Astrocyte (in vitro differentiated cells and primary cell): Measurements from ENCODE around the gene PLA2G4E. TPM values are rescaled to one million over a fixed set of nuclear protein-coding genes. Genes with fewer than 3 reads are reported as not detected.

Experiments
- DNase-seq: peaks from one replicate; pipeline ENCODE4 v3.0.0-alpha.2; 2010; ENCODE audit warnings: low read depth
- FAIRE-seq: peaks from 2 replicates; lab custom pipeline; 2011; peaks lifted over from hg19 to GRCh38; lab: Jason Lieb, UNC
- H2AFZ ChIP-seq: 2 replicates; pipeline ENCODE4 v1.6.0; 2012; ENCODE audit warnings: low read depth, low read length, inconsistent platforms
- H3K27ac ChIP-seq: 2 replicates; pipeline ENCODE4 v1.5.1; 2011; ENCODE audit warnings: low read depth, low read length, inconsistent platforms
- H3K27me3 ChIP-seq: 2 replicates; pipeline ENCODE4 v1.6.0; 2011; ENCODE audit warnings: low read length, inconsistent platforms; ENCODE audit not compliant: insufficient read depth
- H3K36me3 ChIP-seq: 2 replicates; pipeline ENCODE4 v1.5.1; 2011; ENCODE audit warnings: low read length, inconsistent platforms; ENCODE audit not compliant: insufficient read depth
- H3K4me1 ChIP-seq: 2 replicates; pipeline ENCODE4 v1.5.1; 2011; ENCODE audit warnings: low read length, inconsistent platforms; ENCODE audit not compliant: insufficient read depth
- H3K4me2 ChIP-seq: 2 replicates; pipeline ENCODE4 v1.6.0; 2012; ENCODE audit warnings: low read length, inconsistent platforms
- H3K4me3 ChIP-seq: 2 replicates; pipeline ENCODE4 v1.5.1; 2011; ENCODE audit warnings: low read depth, mild to moderate bottlenecking, low read length, inconsistent platforms; ENCODE audit not compliant: insufficient read depth
- H3K79me2 ChIP-seq: 2 replicates; pipeline ENCODE4 v1.6.0; 2012; ENCODE audit warnings: mild to moderate bottlenecking, low read length, inconsistent platforms; ENCODE audit not compliant: insufficient read depth
- H3K9ac ChIP-seq: 2 replicates; pipeline ENCODE4 v1.6.0; 2012; ENCODE audit warnings: mild to moderate bottlenecking, low read length, inconsistent platforms
- H3K9me3 ChIP-seq: 2 replicates; pipeline ENCODE4 v1.5.1; 2012; ENCODE audit warnings: low read depth, mild to moderate bottlenecking, low read length, inconsistent platforms; ENCODE audit not compliant: insufficient read depth
- H4K20me1 ChIP-seq: 2 replicates; pipeline ENCODE4 v1.6.0; 2012; ENCODE audit warnings: low read length, inconsistent platforms; ENCODE audit not compliant: insufficient read depth
- H3K27ac Mint-ChIP-seq: one replicate; pipeline ENCODE4 v1.8.0; 2021; ENCODE audit warnings: mild to moderate bottlenecking, mixed read lengths; ENCODE audit not compliant: unreplicated experiment
- H3K27me3 Mint-ChIP-seq: one replicate; pipeline ENCODE4 v1.8.0; 2021; ENCODE audit warnings: low read depth, mixed read lengths; ENCODE audit not compliant: unreplicated experiment
- H3K36me3 Mint-ChIP-seq: one replicate; pipeline ENCODE4 v1.8.0; 2021; ENCODE audit warnings: low read depth, mixed read lengths; ENCODE audit not compliant: unreplicated experiment
- H3K4me1 Mint-ChIP-seq: one replicate; pipeline ENCODE4 v1.8.0; 2021; ENCODE audit warnings: low read depth, mixed read lengths; ENCODE audit not compliant: unreplicated experiment
- H3K4me3 Mint-ChIP-seq: one replicate; pipeline ENCODE4 v1.8.0; 2021; ENCODE audit warnings: mild to moderate bottlenecking, moderate library complexity, mixed read lengths; ENCODE audit not compliant: unreplicated experiment
- H3K9me3 Mint-ChIP-seq: one replicate; pipeline ENCODE4 v1.8.0; 2021; ENCODE audit warnings: mild to moderate bottlenecking, mixed read lengths; ENCODE audit not compliant: unreplicated experiment
- CTCF ChIP-seq: IDR thresholded peaks from 2 replicates; pipeline ENCODE4 v1.5.1; 2011; ENCODE audit warnings: low read depth, mild to moderate bottlenecking, inconsistent platforms, low read length, moderate library complexity; ENCODE audit not compliant: insufficient read depth
- EZH2 ChIP-seq: IDR thresholded peaks from 2 replicates; pipeline ENCODE4 v1.6.1; 2012; ENCODE audit warnings: mild to moderate bottlenecking, low read length, inconsistent platforms; ENCODE audit not compliant: insufficient read depth
- total RNA-seq: library from RNA; stranded (reverse); gene quantifications from 2 replicates; pipeline ENCODE4 v1.2.1, GENCODE V29; 2021

The PLA2G4E gene
- total RNA-seq, 1 donor from 2014 or later, result not detected

DNA sequence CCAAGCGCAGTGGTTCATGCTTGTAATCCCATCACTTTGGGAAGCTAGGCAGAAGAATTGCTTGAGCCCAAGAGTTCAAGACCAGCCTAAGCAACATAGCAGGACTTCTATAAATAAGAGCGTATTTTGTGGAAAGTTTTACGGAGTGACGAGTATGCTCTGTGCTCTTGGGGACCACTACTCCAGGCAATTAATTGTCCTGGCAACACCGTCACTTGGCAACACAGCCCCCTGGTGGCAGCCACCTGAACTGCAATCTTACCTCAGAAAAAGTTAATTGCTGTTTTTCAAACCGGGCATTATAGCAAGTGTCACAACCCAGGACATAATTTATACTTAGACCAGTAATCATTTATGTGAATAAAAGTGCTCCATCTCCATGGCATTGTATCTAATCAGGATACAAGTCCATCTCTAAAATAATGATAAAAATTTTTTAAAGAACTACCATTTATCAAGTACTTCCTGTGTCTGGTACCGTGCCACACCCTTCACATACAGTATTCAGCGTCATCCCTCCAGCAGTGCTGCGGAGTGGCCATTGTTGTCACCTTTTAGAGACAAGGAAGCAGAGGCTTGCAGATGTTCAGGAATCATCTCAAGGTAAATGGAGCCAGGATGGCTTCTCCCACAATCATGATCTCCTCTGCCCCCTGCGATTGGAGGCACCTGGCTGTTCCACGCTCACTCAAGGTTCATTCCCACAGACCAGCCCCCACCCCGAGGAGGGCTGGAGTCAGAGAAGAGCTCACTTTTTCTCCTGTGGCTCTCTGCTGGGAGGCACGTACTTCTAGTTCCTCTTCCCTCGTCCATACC, 39.0 kb upstream of the PLA2G4E start:
- Mint-ChIP-seq H3K9me3 (no peaks in the 10 kb centered on the region), H3K4me1 (peaks cover 3% of the 10 kb centered on the region), H3K27me3 (peaks cover 31% of the 10 kb centered on the region), H3K4me3 (no peak overlapping the region), H3K27ac (no peak overlapping the region), H3K36me3 (no peaks in the 10 kb centered on the region)
- no peak for FAIRE-seq
- Histone ChIP-seq H3K4me3 (no peak overlapping the region), H3K36me3 (no peaks in the 10 kb centered on the region), H3K4me1 (no peaks in the 10 kb centered on the region), H3K9ac (no peak overlapping the region), H3K4me2 (no peak overlapping the region), H4K20me1 (no peaks in the 10 kb centered on the region), H2AFZ (no peak overlapping the region), H3K79me2 (no peaks in the 10 kb centered on the region), H3K27ac (no peak overlapping the region), H3K9me3 (no peaks in the 10 kb centered on the region), H3K27me3 (peaks cover 4% of the 10 kb centered on the region)
- no peak for TF ChIP-seq EZH2
- TF ChIP-seq CTCF, result peak; percentile 94
- DNase-seq, result peak; percentile 16

GRCh38 chr15:42058791-42059190, 37.9 kb upstream of the PLA2G4E start:
- Mint-ChIP-seq H3K27me3 (peaks cover 39% of the 10 kb centered on the region), H3K4me1 (peaks cover 3% of the 10 kb centered on the region), H3K4me3 (no peak overlapping the region), H3K36me3 (no peaks in the 10 kb centered on the region), H3K9me3 (no peaks in the 10 kb centered on the region), H3K27ac (no peak overlapping the region)
- Histone ChIP-seq H4K20me1 (no peaks in the 10 kb centered on the region), H3K36me3 (no peaks in the 10 kb centered on the region), H2AFZ (no peak overlapping the region), H3K27ac (no peak overlapping the region), H3K4me3 (no peak overlapping the region), H3K9ac (no peak overlapping the region), H3K79me2 (no peaks in the 10 kb centered on the region), H3K4me2 (no peak overlapping the region), H3K27me3 (peaks cover 5% of the 10 kb centered on the region), H3K9me3 (no peaks in the 10 kb centered on the region), H3K4me1 (no peaks in the 10 kb centered on the region)
- DNase-seq (no peak), FAIRE-seq (no peak)
- TF ChIP-seq EZH2 (no peak), CTCF (no peak)
